Fibroblast of lung (primary cell): ENCODE results near the gene CRELD2. TPM values are rescaled to one million over a fixed set of nuclear protein-coding genes. Genes with fewer than 3 reads are reported as not detected.

Experiments used
- DNase-seq, 2 donors: peaks; one replicate each; pipeline versions ENCODE4 v3.0.0 to v3.0.0-alpha.2; 2010; ENCODE audit warnings: low read depth in 2 of 2
- H2AFZ ChIP-seq: 2 replicates; pipeline ENCODE4 v1.5.1; 2012; ENCODE audit warnings: low read length, control low read depth, inconsistent platforms
- H3K27ac ChIP-seq: 2 replicates; pipeline ENCODE4 v1.5.1; 2011; ENCODE audit warnings: low read length, control low read depth; ENCODE audit not compliant: insufficient read depth
- H3K27me3 ChIP-seq: 2 replicates; pipeline ENCODE4 v1.5.1; 2011; ENCODE audit warnings: mild to moderate bottlenecking, low read length; ENCODE audit not compliant: control insufficient read depth, insufficient read depth
- H3K36me3 ChIP-seq: 2 replicates; pipeline ENCODE4 v1.5.1; 2011; ENCODE audit warnings: low read length; ENCODE audit not compliant: control insufficient read depth, insufficient read depth
- H3K4me1 ChIP-seq: 2 replicates; pipeline ENCODE4 v1.5.1; 2011; ENCODE audit warnings: low read length; ENCODE audit not compliant: control insufficient read depth, insufficient read depth; ENCODE audit errors: extremely low read depth
- H3K4me2 ChIP-seq: 2 replicates; pipeline ENCODE4 v1.5.1; 2011; ENCODE audit warnings: low read length, control low read depth; ENCODE audit not compliant: insufficient read depth; ENCODE audit errors: extremely low read depth
- H3K4me3 ChIP-seq, 4 experiments: fragments of 200-600 bp in 1 of 4; sonication (generic) in 1 of 4; replicated peaks in 1 of 4; 2 replicates each; pipeline ENCODE4 v1.5.1; 2011 to 2016; ENCODE audit warnings: low read length in 4 of 4, low read depth in 3 of 4, mild to moderate bottlenecking in 3 of 4, control low read depth in 2 of 4, inconsistent platforms in 1 of 4, mixed read lengths in 1 of 4; ENCODE audit not compliant: insufficient read depth in 1 of 4; ENCODE audit errors: control extremely low read depth in 1 of 4
- H3K79me2 ChIP-seq: 2 replicates; pipeline ENCODE4 v1.5.1; 2012; ENCODE audit warnings: mild to moderate bottlenecking, low read length, inconsistent platforms; ENCODE audit not compliant: control insufficient read depth, insufficient read depth
- H3K9ac ChIP-seq: 2 replicates; pipeline ENCODE4 v1.5.1; 2011; ENCODE audit warnings: mild to moderate bottlenecking, low read length, control low read depth; ENCODE audit not compliant: insufficient read depth
- H3K9me3 ChIP-seq: 2 replicates; pipeline ENCODE4 v1.5.1; 2012; ENCODE audit warnings: low read depth, low read length; ENCODE audit not compliant: control insufficient read depth, insufficient read depth
- H4K20me1 ChIP-seq: 2 replicates; pipeline ENCODE4 v1.5.1; 2011; ENCODE audit warnings: low read length; ENCODE audit not compliant: control insufficient read depth, insufficient read depth; ENCODE audit errors: extremely low read depth
- CTCF ChIP-seq, 2 donors: IDR thresholded peaks in 1 of 2; conservative IDR thresholded peaks in 1 of 2; 1 replicate in 1 of 2; 2 replicates in 1 of 2; pipeline ENCODE4 v1.5.1; 2011 to 2012; ENCODE audit warnings: low read length in 2 of 2, control low read depth in 1 of 2, inconsistent platforms in 1 of 2, low read depth in 1 of 2, mild to moderate bottlenecking in 1 of 2
- EZH2 ChIP-seq: IDR thresholded peaks from 2 replicates; pipeline ENCODE4 v1.5.1; 2012; ENCODE audit warnings: low read length, control low read depth, mild to moderate bottlenecking; ENCODE audit errors: missing control alignments
- polyA plus RNA-seq, 2 donors: library from polyadenylated mRNA; depleted of rRNA in 1 of 2; stranded (reverse) in 1 of 2; unstranded in 1 of 2; fragments of >200 nt; gene quantifications; 2 replicates each; pipeline ENCODE4 v1.2.1, GENCODE V29; 2011 to 2012; ENCODE audit warnings: missing spikeins in 1 of 2
- total RNA-seq: library from RNA; depleted of rRNA; stranded (reverse); fragments of >200 nt; gene quantifications from 2 replicates; pipeline ENCODE4 v1.2.1, GENCODE V29; 2014

CRELD2 gene
- total and polyA plus RNA-seq, 2 donors (not counting 1 experiment from before 2014, with no cell fraction given): 45.3 to 56.6 TPM

GRCh38 chr22:49951678-49951985, 33.2 kb downstream of the CRELD2 start:
- no peaks in the 10 kb centered on the region for H3K79me2 ChIP-seq
- no peak overlapping the region for H3K4me3 ChIP-seq
- no peaks in the 10 kb centered on the region for H3K9me3 ChIP-seq
- no peaks in the 10 kb centered on the region for H3K27me3 ChIP-seq
- no peaks in the 10 kb centered on the region for H3K36me3 ChIP-seq
- H2AFZ ChIP-seq: no peak overlapping the region
- H3K9ac ChIP-seq: no peak overlapping the region
- DNase-seq: no peak
- no peak for TF ChIP-seq EZH2
- TF ChIP-seq CTCF (conservative IDR thresholded peaks at IDR 0.05 in 1 of 2, IDR thresholded peaks at IDR 0.05 in 1 of 2; ENCODE audit: low read depth in 1 of 2, low read length in 2 of 2): no peak
- H3K4me1 ChIP-seq: peaks cover 14% of the 10 kb centered on the region
- H4K20me1 ChIP-seq: no peaks in the 10 kb centered on the region
- H3K4me2 ChIP-seq: no peak overlapping the region
- H3K27ac ChIP-seq: peak overlapping the region; percentile 54

GRCh38 chr22:49951986-49952896, 33.8 kb downstream of the CRELD2 start:
- Histone ChIP-seq H3K27ac (peak overlapping the region; percentile 54), H3K36me3 (no peaks in the 10 kb centered on the region), H3K79me2 (no peaks in the 10 kb centered on the region), H3K9ac (peak overlapping the region; percentile 30), H2AFZ (no peak overlapping the region), H3K9me3 (no peaks in the 10 kb centered on the region), H4K20me1 (no peaks in the 10 kb centered on the region), H3K4me2 (peak overlapping the region; percentile 35), H3K4me3 (no peak overlapping the region), H3K27me3 (no peaks in the 10 kb centered on the region), H3K4me1 (peaks cover 14% of the 10 kb centered on the region)
- TF ChIP-seq EZH2 (no peak), CTCF (conservative IDR thresholded peaks at IDR 0.05 in 1 of 2, IDR thresholded peaks at IDR 0.05 in 1 of 2; ENCODE audit: low read depth in 1 of 2, low read length in 2 of 2) (no peak)
- peak; percentile 33 to 87 for DNase-seq

GRCh38 chr22:49953027-49953679, 34.7 kb downstream of the CRELD2 start:
- Histone ChIP-seq H3K27me3 (no peaks in the 10 kb centered on the region), H3K36me3 (no peaks in the 10 kb centered on the region), H3K4me2 (no peak overlapping the region), H3K4me3 (no peak overlapping the region), H4K20me1 (no peaks in the 10 kb centered on the region), H3K27ac (peak overlapping the region; percentile 54), H3K4me1 (peaks cover 14% of the 10 kb centered on the region), H3K9ac (no peak overlapping the region), H2AFZ (no peak overlapping the region), H3K9me3 (no peaks in the 10 kb centered on the region), H3K79me2 (no peaks in the 10 kb centered on the region)
- no peak for DNase-seq
- TF ChIP-seq EZH2 (no peak), CTCF (conservative IDR thresholded peaks at IDR 0.05 in 1 of 2, IDR thresholded peaks at IDR 0.05 in 1 of 2; ENCODE audit: low read depth in 1 of 2, low read length in 2 of 2) (no peak)
